CD4-positive, alpha-beta T cell (primary cell): Measurements from ENCODE around the gene SRPK2. TPM values are rescaled to one million over a fixed set of nuclear protein-coding genes. Genes with fewer than 3 reads are reported as not detected.
A peak's percentile ranks its signal among the peaks of the same experiment; 100 is the strongest.

Experiments used
- ATAC-seq: fragments of 200-7000 bp; cut with Tn5 transposase; one replicate; pipeline ENCODE4 v1.10.0; 2022; ENCODE audit warnings: mild to moderate bottlenecking; ENCODE audit not compliant: poor library complexity
- CTCF ChIA-PET: fragments of 350-600 bp; sonication (Branson Sonifier 250); formaldehyde crosslinking; loops from one replicate; lab custom pipeline; 2021; ENCODE audit warnings: antibody characterized with exemption, inconsistent platforms; lab: Charles Lee
- POLR2A ChIA-PET: fragments of 350-600 bp; sonication (Branson Sonifier 250); formaldehyde crosslinking; loops from one replicate; lab custom pipeline; 2021; ENCODE audit warnings: antibody characterized with exemption, inconsistent platforms; lab: Charles Lee
- DNase-seq, 14 experiments: peaks; one replicate each; pipeline ENCODE4 v3.0.0-alpha.2; 2013 to 2020; ENCODE audit warnings: mixed read lengths in 2 of 14
- H3K27ac ChIP-seq, 2 donors: one replicate each; pipeline versions ENCODE4 v1.5.1 to v1.7.0; 2013; ENCODE audit warnings: low read length in 2 of 2, low read depth in 1 of 2, mild to moderate bottlenecking in 1 of 2
- H3K27me3 ChIP-seq, 2 experiments: 1 replicate in 1 of 2; 2 replicates in 1 of 2; pipeline versions ENCODE4 v1.6.1 to v1.7.0; 2013; ENCODE audit warnings: low read length in 2 of 2, control low read depth in 1 of 2, mild to moderate bottlenecking in 1 of 2, moderate library complexity in 1 of 2; ENCODE audit not compliant: insufficient read depth in 2 of 2, control insufficient read depth in 1 of 2
- H3K36me3 ChIP-seq: one replicate; pipeline ENCODE4 v1.6.1; 2013; ENCODE audit warnings: low read length, control low read depth; ENCODE audit not compliant: insufficient read depth
- H3K4me1 ChIP-seq: one replicate; pipeline ENCODE4 v1.6.1; 2013; ENCODE audit warnings: low read length, control low read depth; ENCODE audit not compliant: insufficient read depth
- H3K4me3 ChIP-seq: one replicate; pipeline ENCODE4 v1.5.1; 2013; ENCODE audit warnings: mild to moderate bottlenecking, low read length, moderate library complexity
- H3K9me3 ChIP-seq, 2 experiments: 1 replicate in 1 of 2; 2 replicates in 1 of 2; pipeline versions ENCODE4 v1.6.1 to v1.7.0; 2013; ENCODE audit warnings: low read length in 2 of 2, mild to moderate bottlenecking in 2 of 2, control low read depth in 1 of 2, moderate library complexity in 1 of 2; ENCODE audit not compliant: control insufficient read depth in 1 of 2, insufficient read depth in 1 of 2
- H3K27ac Mint-ChIP-seq: one replicate; pipeline ENCODE4 v1.8.0; 2020; ENCODE audit warnings: mixed read lengths
- H3K27me3 Mint-ChIP-seq: one replicate; pipeline ENCODE4 v1.8.0; 2021; ENCODE audit warnings: mixed read lengths
- H3K36me3 Mint-ChIP-seq: one replicate; pipeline ENCODE4 v1.8.0; 2021; ENCODE audit warnings: low read depth, mixed read lengths
- H3K4me1 Mint-ChIP-seq: one replicate; pipeline ENCODE4 v1.8.0; 2021; ENCODE audit warnings: low read depth, mixed read lengths
- H3K4me3 Mint-ChIP-seq: one replicate; pipeline ENCODE4 v1.8.0; 2020; ENCODE audit warnings: mild to moderate bottlenecking, mixed read lengths
- H3K9me3 Mint-ChIP-seq: one replicate; pipeline ENCODE4 v1.8.0; 2020; ENCODE audit warnings: mixed read lengths
- CTCF ChIP-seq: fragments of 200-600 bp; IDR thresholded peaks from one replicate; pipeline ENCODE4 v1.8.0; 2022; ENCODE audit warnings: antibody characterized with exemption, mild to moderate bottlenecking
- intact Hi-C, 2 experiments: fragments of 100-400 bp; cut with DNase I in 1 of 2; cut with micrococcal nuclease in 1 of 2; formaldehyde crosslinking; loops; one replicate each; pipeline versions ENCODE4 v1.15.1 to v1.9.0; 2023 to 2025; cut with DNase I, micrococcal nuclease
- total RNA-seq, 174 experiments: library from RNA in 2 of 174; stranded (reverse) in 2 of 174; gene quantifications; one replicate each; pipeline ENCODE4 v1.2.3 and lab custom pipeline; 2021 to 2026

Gene SRPK2
- total RNA-seq, 2 experiments from 2014 or later = 39.9 to 40.9 TPM

- H3K36me3 Mint-ChIP-seq = peaks cover 6% of the 10 kb centered on the region
- Histone ChIP-seq H3K27me3 (no peaks in the 10 kb centered on the region), H3K4me1 (peaks cover 36% of the 10 kb centered on the region), H3K9me3 (no peaks in the 10 kb centered on the region), H3K27ac (no peak overlapping the region), H3K36me3 (no peaks in the 10 kb centered on the region), H3K4me3 (no peak overlapping the region)
- ChIA-PET CTCF (no interaction called here), POLR2A (no interaction called here)
- intact Hi-C loops = no loop called here
- H3K27me3 Mint-ChIP-seq = no peaks in the 10 kb centered on the region
- H3K9me3 Mint-ChIP-seq = no peaks in the 10 kb centered on the region
- no peak for TF ChIP-seq CTCF
- ATAC-seq (no peak), DNase-seq (no peak)
- H3K4me3 Mint-ChIP-seq = peak overlapping the region; percentile 47
- H3K4me1 Mint-ChIP-seq = peaks cover 95% of the 10 kb centered on the region
- H3K27ac Mint-ChIP-seq = peak overlapping the region; percentile 73
Measured at GRCh38 chr7:105209433-105209832, 179.3 kb downstream of the SRPK2 start.

- intact Hi-C loops = no loop called here
- ChIA-PET CTCF (no interaction called here), POLR2A (interaction anchor here (1.0 kb wide), 1 partner anchor 11 kb away, joined by 3 read pairs; no protein-coding TSS in a partner anchor)
- DNase-seq (no peak), ATAC-seq (no peak)
- peaks cover 75% of the 10 kb centered on the region for H3K4me1 Mint-ChIP-seq
- TF ChIP-seq CTCF = no peak
- no peaks in the 10 kb centered on the region for H3K27me3 ChIP-seq
- peaks cover 11% of the 10 kb centered on the region for H3K36me3 ChIP-seq
- no peaks in the 10 kb centered on the region for H3K27me3 Mint-ChIP-seq
- H3K27ac Mint-ChIP-seq = peak overlapping the region; percentile 31
- no peak overlapping the region for H3K27ac ChIP-seq
- no peaks in the 10 kb centered on the region for H3K9me3 Mint-ChIP-seq
- peaks cover 33% of the 10 kb centered on the region for H3K4me1 ChIP-seq
- no peak overlapping the region for H3K4me3 ChIP-seq
- H3K36me3 Mint-ChIP-seq = peaks cover 28% of the 10 kb centered on the region
- no peak overlapping the region for H3K4me3 Mint-ChIP-seq
- no peaks in the 10 kb centered on the region for H3K9me3 ChIP-seq
Measured at GRCh38 chr7:105206985-105207384, 181.7 kb downstream of the SRPK2 start.

- peaks cover 70% of the 10 kb centered on the region for H3K4me1 Mint-ChIP-seq
- ATAC-seq = peak; percentile 87
- CTCF ChIA-PET = interaction anchor here (0.7 kb wide), 1 partner anchor 12 kb away, joined by 3 read pairs; no protein-coding TSS in a partner anchor
- H3K36me3 Mint-ChIP-seq = peaks cover 40% of the 10 kb centered on the region
- peaks cover 27% of the 10 kb centered on the region for H3K4me1 ChIP-seq
- no peaks in the 10 kb centered on the region for H3K27me3 ChIP-seq
- peaks cover 19% of the 10 kb centered on the region for H3K36me3 ChIP-seq
- POLR2A ChIA-PET = no interaction called here
- H3K9me3 ChIP-seq = no peaks in the 10 kb centered on the region
- no peaks in the 10 kb centered on the region for H3K27me3 Mint-ChIP-seq
- H3K27ac ChIP-seq = no peak overlapping the region
- intact Hi-C loops = no loop called here
- H3K4me3 Mint-ChIP-seq = peak overlapping the region; percentile 47
- no peak for TF ChIP-seq CTCF
- no peak overlapping the region for H3K4me3 ChIP-seq
- H3K9me3 Mint-ChIP-seq = no peaks in the 10 kb centered on the region
- DNase-seq = peak in 5 of 14 experiments; percentile 37 to 50 (median 42)
- peak overlapping the region; percentile 75 for H3K27ac Mint-ChIP-seq
Measured at GRCh38 chr7:105205592-105206237, 183.0 kb downstream of the SRPK2 start.
